GM12878 (cell line): ENCODE measurements around the gene KLC3. TPM values are rescaled to one million over a fixed set of nuclear protein-coding genes. Genes with fewer than 3 reads are reported as not detected.

ENCODE experiments used
- ATAC-seq: fragments of 200-7000 bp; cut with Tn5 transposase; 3 replicates; pipeline ENCODE4 v1.9.1; 2020; ENCODE audit warnings: mild to moderate bottlenecking, moderate library complexity
- BruUV-seq: library from RNA; stranded (reverse); fragments of 400-500 nt; replicated peaks from 2 replicates; lab custom pipeline; 2021; lab: Mats Ljungman, UMichigan
- CTCF ChIA-PET: fragments of 300-600 bp; sonication (Branson Sonifier 250); formaldehyde crosslinking; extraction: SDS; loops from one replicate; lab custom pipeline; 2021; ENCODE audit warnings: inconsistent platforms; lab: Yijun Ruan, JAX
- POLR2A ChIA-PET: fragments of 350-600 bp; formaldehyde crosslinking; extraction: SDS; loops from one replicate; lab custom pipeline; 2021; ENCODE audit warnings: inconsistent platforms; lab: Charles Lee
- RAD21 ChIA-PET: fragments of 300-600 bp; sonication (Branson Sonifier 250); formaldehyde crosslinking; loops from one replicate; lab custom pipeline; 2023; ENCODE audit warnings: antibody characterized with exemption; ENCODE audit not compliant: unreplicated experiment; lab: Charles Lee
- SMC1A ChIA-PET: fragments of 300-600 bp; sonication (Branson Sonifier 250); formaldehyde crosslinking; loops from one replicate; lab custom pipeline; 2023; ENCODE audit not compliant: unreplicated experiment, uncharacterized antibody; lab: Charles Lee
- DNase-seq: peaks from one replicate; pipeline ENCODE4 v3.0.0-alpha.2; 2011; ENCODE audit warnings: low read depth, low spot score
- FAIRE-seq: peaks from 3 replicates; lab custom pipeline; 2011; peaks lifted over from hg19 to GRCh38; lab: Jason Lieb, UNC
- H2AFZ ChIP-seq: 2 replicates; pipeline ENCODE4 v1.6.0; 2011; ENCODE audit warnings: low read depth, low read length, control low read depth; ENCODE audit not compliant: control insufficient read depth
- H3K27ac ChIP-seq: 2 replicates; pipeline ENCODE4 v1.5.1; 2011; ENCODE audit warnings: control low read depth; ENCODE audit not compliant: control insufficient read depth, insufficient read depth
- H3K27me3 ChIP-seq, 2 experiments: replicated peaks in 1 of 2; 2 replicates each; pipeline versions ENCODE4 v1.6.0 to v1.6.1; 2011; ENCODE audit warnings: low read length in 1 of 2; ENCODE audit not compliant: control insufficient read depth in 2 of 2, insufficient read depth in 2 of 2
- H3K36me3 ChIP-seq, 2 experiments: 2 replicates each; pipeline ENCODE4 v1.5.1; 2011; ENCODE audit warnings: low read length in 1 of 2; ENCODE audit not compliant: control insufficient read depth in 2 of 2, insufficient read depth in 2 of 2
- H3K4me1 ChIP-seq: 2 replicates; pipeline ENCODE4 v1.6.1; 2011; ENCODE audit warnings: mild to moderate bottlenecking, low read length, moderate library complexity, mixed read lengths; ENCODE audit not compliant: control insufficient read depth, insufficient read depth
- H3K4me2 ChIP-seq: 2 replicates; pipeline ENCODE4 v1.6.0; 2011; ENCODE audit warnings: control low read depth; ENCODE audit not compliant: control insufficient read depth, insufficient read depth
- H3K4me3 ChIP-seq: fragments of 200-600 bp; sonication (generic); 2 replicates; pipeline ENCODE4 v1.5.1; 2016
- H3K79me2 ChIP-seq: 2 replicates; pipeline ENCODE4 v1.6.0; 2011; ENCODE audit warnings: low read length; ENCODE audit not compliant: control insufficient read depth, insufficient read depth
- H3K9ac ChIP-seq: 2 replicates; pipeline ENCODE4 v1.8.0; 2011; ENCODE audit warnings: low read length, control low read depth, mixed read lengths; ENCODE audit not compliant: control insufficient read depth, insufficient read depth
- H3K9me3 ChIP-seq: replicated peaks from 3 replicates; pipeline ENCODE4 v1.5.1; 2011; ENCODE audit warnings: mild to moderate bottlenecking, low read length; ENCODE audit not compliant: control insufficient read depth, insufficient read depth
- H4K20me1 ChIP-seq: 2 replicates; pipeline ENCODE4 v1.6.0; 2011; ENCODE audit not compliant: control insufficient read depth, insufficient read depth
- ATF3 ChIP-seq: IDR thresholded peaks from 2 replicates; pipeline ENCODE4 v1.6.1; 2011; ENCODE audit warnings: low read depth, mild to moderate bottlenecking, low read length, moderate library complexity, borderline replicate concordance; ENCODE audit errors: extremely low read depth
- CTCF ChIP-seq, 3 experiments: IDR thresholded peaks in 2 of 3; conservative IDR thresholded peaks in 1 of 3; 2 replicates each; pipeline ENCODE4 v1.5.1; 2011; ENCODE audit warnings: low read depth in 3 of 3, low read length in 3 of 3, mild to moderate bottlenecking in 3 of 3, control low read depth in 2 of 3, moderate library complexity in 2 of 3, inconsistent platforms in 1 of 3, mixed read lengths in 1 of 3; ENCODE audit not compliant: control insufficient read depth in 2 of 3, insufficient read depth in 1 of 3; ENCODE audit errors: extremely low read depth in 1 of 3
- IKZF1 ChIP-seq: fragments of 450-650 bp; conservative IDR thresholded peaks from 2 replicates; pipeline ENCODE4 v1.6.1; 2017; ENCODE audit warnings: antibody characterized with exemption, mild to moderate bottlenecking
- KLF5 ChIP-seq: fragments of 450-650 bp; IDR thresholded peaks from 2 replicates; pipeline ENCODE4 v1.6.1; 2014; ENCODE audit warnings: mild to moderate bottlenecking; ENCODE audit not compliant: partially characterized antibody
- MAX ChIP-seq: IDR thresholded peaks from 2 replicates; pipeline ENCODE4 v1.6.1; 2012; ENCODE audit warnings: low read depth, low read length, improper control_type of control experiment
- MLLT1 ChIP-seq: fragments of 450-650 bp; IDR thresholded peaks from 2 replicates; pipeline ENCODE4 v1.6.1; 2016; ENCODE audit warnings: mild to moderate bottlenecking
- NFYB ChIP-seq: IDR thresholded peaks from 2 replicates; pipeline ENCODE4 v1.6.1; 2011; ENCODE audit warnings: low read depth, mild to moderate bottlenecking, low read length, improper control_type of control experiment, moderate library complexity; ENCODE audit not compliant: insufficient read depth
- RBBP5 ChIP-seq: fragments of 200-600 bp; sonication (generic); conservative IDR thresholded peaks from 2 replicates; pipeline ENCODE4 v1.6.1; 2016
- SMARCA5 ChIP-seq: fragments of 450-650 bp; IDR thresholded peaks from 2 replicates; pipeline ENCODE4 v1.6.1; 2017; ENCODE audit warnings: mild to moderate bottlenecking
- SUZ12 ChIP-seq: fragments of 200-600 bp; sonication (generic); IDR thresholded peaks from one replicate; pipeline ENCODE4 v1.6.1; 2018; ENCODE audit warnings: antibody characterized with exemption, mild to moderate bottlenecking; ENCODE audit not compliant: unreplicated experiment
- WGBS: methylation state at CpG from one replicate; pipeline ENCODE4 v1.1.6; 2016; ENCODE audit warnings: low lambda C conversion rate; ENCODE audit not compliant: insufficient replicate concordance, insufficient coverage; ENCODE audit errors: missing lambda C conversion rate; 5-methylcytosine and 5-hydroxymethylcytosine counted together
- in situ Hi-C: fragments of 300-500 bp; cut with MboI; formaldehyde crosslinking; loops from 9 replicates; pipeline ENCODE4 v1.14.3; 2018; ENCODE audit warnings: mixed read lengths
- intact Hi-C: fragments of 100-400 bp; cut with micrococcal nuclease; formaldehyde crosslinking; loops from one replicate; pipeline ENCODE4 v1.14.2; 2022; ENCODE audit not compliant: unreplicated experiment
- polyA plus RNA-seq, 11 experiments: library from polyadenylated mRNA; depleted of rRNA in 4 of 11; unstranded in 6 of 11; stranded (reverse) in 5 of 11; fragments of >200 nt; fragmentation: Nextera tagmentation in 4 of 11; fragmentation: Illumina TruSeq in 1 of 11; extraction: Ambion mirVana in 4 of 11; extraction: Trizol in 1 of 11; gene quantifications; 1 replicate in 1 of 11; 2 replicates in 10 of 11; pipeline versions ENCODE4 v1.2.1 to v1.2.3, GENCODE V29; 2011 to 2016; ENCODE audit warnings: inconsistent platforms in 2 of 11, missing spikeins in 2 of 11, low read depth in 1 of 11
- total RNA-seq, 4 experiments: library from RNA; depleted of rRNA in 3 of 4; stranded (reverse); fragments of >200 nt in 3 of 4; fragmentation: Illumina TruSeq in 1 of 4; extraction: Trizol in 1 of 4; gene quantifications; 2 replicates each; pipeline versions ENCODE4 v1.2.1 to v1.2.3, GENCODE V29; 2013 to 2021

Gene KLC3
- total and polyA plus RNA-seq, 10 of the 15 experiments (the other 5 are each of a cell fraction or from before 2014, with no cell fraction given): 0.03 to 0.38 (median 0.28) TPM; not detected in 5

GRCh38 chr19:45382426-45382825, 41.9 kb downstream of the KLC3 start:
- WGBS: 87% methylated on average over 29 of the region's 29 CpGs

GRCh38 chr19:45385392-45386221, 45.1 kb downstream of the KLC3 start:
- intact Hi-C loops: no loop called here
- no peak for ATAC-seq
- FAIRE-seq: no peak
- H2AFZ ChIP-seq: no peak overlapping the region
- no peak overlapping the region for H3K27ac ChIP-seq
- no TSS peak for BruUV-seq
- no peaks in the 10 kb centered on the region for H3K79me2 ChIP-seq
- H4K20me1 ChIP-seq: no peaks in the 10 kb centered on the region
- in situ Hi-C loops: no loop called here
- ChIA-PET CTCF (no interaction called here), SMC1A (no interaction called here), RAD21 (no interaction called here), POLR2A (no interaction called here)
- H3K27me3 ChIP-seq: peaks cover 0 to 3% of the 10 kb centered on the region in 2 experiments; a peak in 2 of 4 replicates
- TF ChIP-seq ATF3 (no peak), NFYB (no peak), SUZ12 (no peak), MAX (no peak), KLF5 (no peak), SMARCA5 (no peak), MLLT1 (no peak), CTCF (IDR thresholded peaks at IDR 0.05 in 2 of 3, conservative IDR thresholded peaks at IDR 0.05 in 1 of 3; ENCODE audit: control insufficient read depth in 2 of 3, extremely low read depth in 1 of 3, insufficient read depth in 1 of 3, low read depth in 3 of 3, low read length in 3 of 3) (no peak)
- no peak overlapping the region for H3K4me3 ChIP-seq
- H3K9ac ChIP-seq: no peak overlapping the region
- no peaks in the 10 kb centered on the region for H3K4me1 ChIP-seq
- H3K4me2 ChIP-seq: no peak overlapping the region
- 53% methylated on average over 73 of the region's 75 CpGs for WGBS
- no peak for DNase-seq
- H3K36me3 ChIP-seq: no peaks in the 10 kb centered on the region
- no peaks in the 10 kb centered on the region for H3K9me3 ChIP-seq

More at GRCh38 chr19:45382426-45382825, 41.9 kb downstream of the KLC3 start:
- Histone ChIP-seq H3K4me2 (no peak overlapping the region), H3K4me3 (no peak overlapping the region), H4K20me1 (no peaks in the 10 kb centered on the region), H3K4me1 (peaks cover 4% of the 10 kb centered on the region), H3K79me2 (no peaks in the 10 kb centered on the region), H3K36me3 (no peaks in the 10 kb centered on the region), H3K9ac (no peak overlapping the region), H3K27ac (no peak overlapping the region), H3K27me3 (peaks cover 0 to 3% of the 10 kb centered on the region in 2 experiments; a peak in 2 of 4 replicates), H2AFZ (no peak overlapping the region), H3K9me3 (no peaks in the 10 kb centered on the region)
- in situ Hi-C loops (no loop called here), intact Hi-C loops (no loop called here)
- FAIRE-seq: no peak
- ChIA-PET CTCF (interaction anchor here (0.6 to 0.8 kb wide), 2 partner anchors 97 to 596 kb away, joined by 3 read pairs; no protein-coding TSS in a partner anchor), SMC1A (no interaction called here), POLR2A (no interaction called here), RAD21 (no interaction called here)
- no TSS peak for BruUV-seq
- no peak for DNase-seq
- no peak for ATAC-seq
- TF ChIP-seq RBBP5 (no peak), IKZF1 (no peak)
- TF ChIP-seq, all 136 proteins: peak for 0
